Adrenal gland (tissue), 12 donors: ENCODE data around the gene LRP1B. TPM values are rescaled to one million over a fixed set of nuclear protein-coding genes. Genes with fewer than 3 reads are reported as not detected.

Experiments used
- DNase-seq, 7 donors: peaks; one replicate each; pipeline ENCODE4 v3.0.0-alpha.2; 2019 to 2020
- H3K27ac ChIP-seq, 5 donors: fragments of 200-600 bp; sonication (generic) in 4 of 5; 1 replicate in 3 of 5; 2 replicates in 2 of 5; pipeline versions ENCODE4 v1.5.1 to v1.8.0; 2016 to 2020; ENCODE audit warnings: mild to moderate bottlenecking in 1 of 5
- H3K27me3 ChIP-seq: fragments of 200-600 bp; 2 replicates; pipeline ENCODE4 v1.8.0; 2021
- H3K36me3 ChIP-seq, 2 donors: fragments of 200-600 bp; replicated peaks in 1 of 2; 1 replicate in 1 of 2; 2 replicates in 1 of 2; pipeline versions ENCODE4 v1.5.1 to v1.8.0; 2018 to 2022
- H3K4me1 ChIP-seq, 2 donors: fragments of 200-600 bp; replicated peaks in 1 of 2; 1 replicate in 1 of 2; 2 replicates in 1 of 2; pipeline versions ENCODE4 v1.5.1 to v1.8.0; 2018 to 2021
- H3K4me3 ChIP-seq, 4 donors: fragments of 200-600 bp; sonication (generic) in 3 of 4; one replicate each; pipeline ENCODE4 v1.5.1; 2016 to 2018
- H3K9me3 ChIP-seq, 3 donors: fragments of 200-600 bp; sonication (generic) in 1 of 3; replicated peaks in 1 of 3; 1 replicate in 2 of 3; 2 replicates in 1 of 3; pipeline versions ENCODE4 v1.5.1 to v1.8.0; 2016 to 2021
- POLR2A ChIP-seq, 2 donors: fragments of 450-650 bp; IDR thresholded peaks; one replicate each; pipeline ENCODE4 v1.6.1; 2017; ENCODE audit warnings: antibody characterized with exemption in 2 of 2, mild to moderate bottlenecking in 2 of 2, moderate library complexity in 1 of 2
- WGBS, 4 donors: extraction: QIAGEN DNeasy Blood & Tissue Kit in 2 of 4; methylation state at CpG; one replicate each; pipeline versions ENCODE4 v1.1.5 to v1.1.7; 2013 to 2017; 5-methylcytosine and 5-hydroxymethylcytosine counted together
- intact Hi-C, 2 donors: fragments of 100-400 bp; cut with DNase I; formaldehyde crosslinking; loops; one replicate each; pipeline versions ENCODE4 v1.14.1 to v1.15.0; 2022 to 2023
- polyA plus RNA-seq, 3 donors: library from polyadenylated mRNA; stranded (reverse); fragments of 200-250 nt in 2 of 3; fragments of 350-450 nt in 1 of 3; fragmentation: Illumina TruSeq in 1 of 3; extraction: RNeasy Lipid Tissue Mini Kit (QIAGEN cat#74804) in 1 of 3; gene quantifications; one replicate each; pipeline ENCODE4 v1.2.3, GENCODE V29; 2013 to 2014
- total RNA-seq, 9 donors: library from RNA; depleted of rRNA in 4 of 9; stranded (reverse); fragments of >200 nt in 4 of 9; fragments of 120-200 nt in 1 of 9; fragmentation: NEBNext Ultra II Directional in 1 of 9; extraction: Animal tissue kit (Norgen Biotek cat#: 25700) in 1 of 9; gene quantifications; one replicate each; pipeline versions ENCODE4 v1.1.0 to v1.2.4, GENCODE V29; 2013 to 2023
- TF ChIP-seq, protein P1 (sequence below), 6 experiments: fragments of 450-650 bp in 4 of 6; fragments of 200-600 bp in 2 of 6; sonication (generic) in 1 of 6; IDR thresholded peaks; 1 replicate in 5 of 6; 2 replicates in 1 of 6; pipeline versions ENCODE4 v1.5.1 to v1.8.0; 2016 to 2021; ENCODE audit warnings: antibody characterized with exemption in 6 of 6, mild to moderate bottlenecking in 2 of 6, moderate library complexity in 1 of 6
- donor health status: healthy with polysubstance abuse.
- donor health status: Bipolar disorder and iron deficiency.
- donor health status: DM: yes; HTN: yes; CAD: no.
- donor health status: DM: no; HTN: no; CAD: no.
- donor health status: DM: no; HTN: no; CAD: no.
- donor health status: DM: yes; HTN: yes; CAD: no.

Gene LRP1B
- total and polyA plus RNA-seq, 12 donors: 0.84 to 5.4 (median 2.1) TPM

DNA sequence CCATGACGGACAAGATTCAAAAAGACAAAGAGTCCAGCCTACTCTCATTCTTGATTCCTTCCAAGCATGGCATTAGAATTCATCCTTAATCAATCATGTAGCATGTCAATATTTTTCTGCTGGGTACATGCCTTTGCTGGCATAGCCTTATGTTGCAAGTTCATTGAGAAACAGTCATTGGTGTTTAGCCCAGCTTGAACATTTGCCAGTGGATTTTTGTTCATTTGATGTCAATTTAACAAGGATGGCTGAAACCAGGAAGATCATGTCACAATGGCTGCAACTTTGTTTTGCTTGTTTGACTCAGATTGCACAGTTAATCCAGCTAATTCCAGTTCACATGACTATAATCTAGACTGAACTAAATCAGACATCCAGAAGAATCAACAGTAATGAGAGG is 1132.2 kb downstream of the LRP1B start:
- WGBS, 4 donors: 88 to 95% (median 93%) methylated on average over 1 of the region's 1 CpG
- no peaks in the 10 kb centered on the region for H3K4me1 ChIP-seq
- TF ChIP-seq, protein P1, sequence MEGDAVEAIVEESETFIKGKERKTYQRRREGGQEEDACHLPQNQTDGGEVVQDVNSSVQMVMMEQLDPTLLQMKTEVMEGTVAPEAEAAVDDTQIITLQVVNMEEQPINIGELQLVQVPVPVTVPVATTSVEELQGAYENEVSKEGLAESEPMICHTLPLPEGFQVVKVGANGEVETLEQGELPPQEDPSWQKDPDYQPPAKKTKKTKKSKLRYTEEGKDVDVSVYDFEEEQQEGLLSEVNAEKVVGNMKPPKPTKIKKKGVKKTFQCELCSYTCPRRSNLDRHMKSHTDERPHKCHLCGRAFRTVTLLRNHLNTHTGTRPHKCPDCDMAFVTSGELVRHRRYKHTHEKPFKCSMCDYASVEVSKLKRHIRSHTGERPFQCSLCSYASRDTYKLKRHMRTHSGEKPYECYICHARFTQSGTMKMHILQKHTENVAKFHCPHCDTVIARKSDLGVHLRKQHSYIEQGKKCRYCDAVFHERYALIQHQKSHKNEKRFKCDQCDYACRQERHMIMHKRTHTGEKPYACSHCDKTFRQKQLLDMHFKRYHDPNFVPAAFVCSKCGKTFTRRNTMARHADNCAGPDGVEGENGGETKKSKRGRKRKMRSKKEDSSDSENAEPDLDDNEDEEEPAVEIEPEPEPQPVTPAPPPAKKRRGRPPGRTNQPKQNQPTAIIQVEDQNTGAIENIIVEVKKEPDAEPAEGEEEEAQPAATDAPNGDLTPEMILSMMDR (IDR thresholded peaks at IDR 0.05): no peak
- TF ChIP-seq POLR2A (IDR thresholded peaks at IDR 0.05): no peak
- no peaks in the 10 kb centered on the region for H3K27me3 ChIP-seq
- no peak overlapping the region for H3K27ac ChIP-seq
- H3K36me3 ChIP-seq: no peaks in the 10 kb centered on the region
- no peak for DNase-seq
- H3K9me3 ChIP-seq: no peaks in the 10 kb centered on the region
- no peak overlapping the region for H3K4me3 ChIP-seq
- intact Hi-C loops: no loop called here

- Histone ChIP-seq H3K27ac (no peak overlapping the region), H3K4me3 (no peak overlapping the region), H3K36me3 (no peaks in the 10 kb centered on the region), H3K4me1 (no peaks in the 10 kb centered on the region), H3K27me3 (no peaks in the 10 kb centered on the region), H3K9me3 (no peaks in the 10 kb centered on the region)
- no peak for DNase-seq
- TF ChIP-seq, protein P1 (IDR thresholded peaks at IDR 0.05): no peak
- TF ChIP-seq POLR2A (IDR thresholded peaks at IDR 0.05): no peak
- intact Hi-C loops: no loop called here
These were observed 1132.8 kb downstream of the LRP1B start for GRCh38 chr2:140998017-140998416.

GRCh38 chr2:140994856-140995255 is 1136.0 kb downstream of the LRP1B start:
- H3K36me3 ChIP-seq: no peaks in the 10 kb centered on the region
- intact Hi-C loops: no loop called here

GRCh38 chr2:140990416-140990815 is 1140.4 kb downstream of the LRP1B start:
- Histone ChIP-seq H3K36me3 (no peaks in the 10 kb centered on the region), H3K4me3 (no peak overlapping the region), H3K27me3 (no peaks in the 10 kb centered on the region), H3K27ac (no peak overlapping the region), H3K9me3 (no peaks in the 10 kb centered on the region), H3K4me1 (no peaks in the 10 kb centered on the region)
- WGBS, 4 donors: 76 to 82% (median 81%) methylated on average over 1 of the region's 1 CpG
- no peak for DNase-seq
- TF ChIP-seq, protein P1 (IDR thresholded peaks at IDR 0.05): no peak
- TF ChIP-seq POLR2A (IDR thresholded peaks at IDR 0.05): no peak
- intact Hi-C loops: no loop called here

More at GRCh38 chr2:140994856-140995255, 1136.0 kb downstream of the LRP1B start:
- no peaks in the 10 kb centered on the region for H3K4me1 ChIP-seq
- no peaks in the 10 kb centered on the region for H3K27me3 ChIP-seq
- H3K27ac ChIP-seq: no peak overlapping the region
- TF ChIP-seq, protein P1 (IDR thresholded peaks at IDR 0.05): no peak
- TF ChIP-seq POLR2A (IDR thresholded peaks at IDR 0.05): no peak
- no peak overlapping the region for H3K4me3 ChIP-seq
- no peak for DNase-seq
- H3K9me3 ChIP-seq: no peaks in the 10 kb centered on the region
